PC-9 (cell line): ENCODE results near the gene ZNF593. TPM values are rescaled to one million over a fixed set of nuclear protein-coding genes. Genes with fewer than 3 reads are reported as not detected.

Experiments
- BruUV-seq: library from RNA; stranded (reverse); fragments of 400-500 nt; replicated peaks from 2 replicates; lab custom pipeline; 2021; lab: Mats Ljungman, UMichigan
- CTCF ChIA-PET: fragments of 300-600 bp; sonication (Branson Sonifier 250); formaldehyde crosslinking; loops from one replicate; lab custom pipeline; 2022; ENCODE audit warnings: antibody characterized with exemption; lab: Charles Lee
- POLR2A ChIA-PET: fragments of 300-600 bp; sonication (Branson Sonifier 250); formaldehyde crosslinking; loops from one replicate; lab custom pipeline; 2022; ENCODE audit warnings: antibody characterized with exemption; ENCODE audit not compliant: unreplicated experiment; lab: Charles Lee
- DNase-seq, 2 experiments: peaks; one replicate each; pipeline versions ENCODE4 v3.0.0 to v3.0.0-alpha.2; 2015 to 2022; ENCODE audit warnings: mixed read lengths in 1 of 2
- H2AFZ ChIP-seq: fragments of 200-600 bp; sonication (generic); 2 replicates; pipeline ENCODE4 v1.8.1; 2017; ENCODE audit warnings: antibody characterized with exemption
- H3F3A ChIP-seq: fragments of 200-600 bp; sonication (generic); 2 replicates; pipeline ENCODE4 v1.8.1; 2017; ENCODE audit warnings: antibody characterized with exemption, mild to moderate bottlenecking, low read depth; ENCODE audit not compliant: insufficient read depth
- H3K27ac ChIP-seq: fragments of 200-600 bp; sonication (generic); 2 replicates; pipeline ENCODE4 v1.6.1; 2016; ENCODE audit warnings: mixed run types
- H3K27me3 ChIP-seq: fragments of 200-600 bp; sonication (generic); 2 replicates; pipeline ENCODE4 v1.6.1; 2016; ENCODE audit warnings: low read depth, mixed run types; ENCODE audit not compliant: insufficient read depth
- H3K36me3 ChIP-seq: fragments of 200-600 bp; sonication (generic); 2 replicates; pipeline ENCODE4 v1.6.1; 2016; ENCODE audit warnings: low read depth, mixed run types
- H3K4me1 ChIP-seq: fragments of 200-600 bp; sonication (generic); replicated peaks from 2 replicates; pipeline ENCODE4 v1.6.1; 2016; ENCODE audit warnings: mixed run types; ENCODE audit not compliant: insufficient read depth
- H3K4me2 ChIP-seq: fragments of 200-600 bp; sonication (generic); 2 replicates; pipeline ENCODE4 v1.6.1; 2017; ENCODE audit warnings: mixed run types
- H3K4me3 ChIP-seq: fragments of 200-600 bp; sonication (generic); 2 replicates; pipeline ENCODE4 v1.6.1; 2016; ENCODE audit warnings: mixed run types
- H3K79me2 ChIP-seq: fragments of 200-600 bp; sonication (generic); 2 replicates; pipeline ENCODE4 v1.6.1; 2017; ENCODE audit warnings: low read depth, mixed run types
- H3K9me2 ChIP-seq: fragments of 200-600 bp; sonication (generic); 2 replicates; pipeline ENCODE4 v1.8.1; 2017; ENCODE audit warnings: mild to moderate bottlenecking; ENCODE audit not compliant: insufficient read depth
- H3K9me3 ChIP-seq: fragments of 200-600 bp; sonication (generic); 2 replicates; pipeline ENCODE4 v1.8.1; 2016; ENCODE audit warnings: low read depth; ENCODE audit not compliant: insufficient read depth
- H4K20me1 ChIP-seq: fragments of 200-600 bp; sonication (generic); 2 replicates; pipeline ENCODE4 v1.8.1; 2017; ENCODE audit not compliant: insufficient read depth
- CTCF ChIP-seq: fragments of 200-600 bp; sonication (generic); conservative IDR thresholded peaks from 2 replicates; pipeline ENCODE4 v1.6.1; 2017; ENCODE audit warnings: mixed run types, antibody characterized with exemption, mild to moderate bottlenecking, moderate library complexity
- EZH2 ChIP-seq: fragments of 200-600 bp; sonication (generic); IDR thresholded peaks from 2 replicates; pipeline ENCODE4 v1.8.0; 2017; ENCODE audit warnings: antibody characterized with exemption, low read depth
- intact Hi-C: fragments of 100-400 bp; cut with micrococcal nuclease; formaldehyde crosslinking; loops from one replicate; pipeline ENCODE4 v1.10.0; 2022; ENCODE audit not compliant: unreplicated experiment
- total RNA-seq: library from RNA; stranded (reverse); gene quantifications from 2 replicates; pipeline ENCODE4 v1.2.3, GENCODE V29; 2021

ZNF593 gene
- total RNA-seq, 1 experiment from 2014 or later = 37.0 TPM

GRCh38 chr1:26129778-26130177, 39.9 kb upstream of the ZNF593 start:
- TF ChIP-seq EZH2 = no peak
- TF ChIP-seq CTCF = no peak
- no peaks in the 10 kb centered on the region for H3K9me2 ChIP-seq
- no peak overlapping the region for H3K4me2 ChIP-seq
- ChIA-PET POLR2A (no interaction called here), CTCF (interaction anchor here (0.7 kb wide), 1 partner anchor 13 kb away, joined by 6 read pairs; no protein-coding TSS in a partner anchor)
- DNase-seq = no peak
- H3K27me3 ChIP-seq = no peaks in the 10 kb centered on the region
- no peaks in the 10 kb centered on the region for H3K9me3 ChIP-seq
- no TSS peak for BruUV-seq
- peaks cover 30% of the 10 kb centered on the region for H3K4me1 ChIP-seq
- H3K79me2 ChIP-seq = peaks cover 3% of the 10 kb centered on the region
- H3K27ac ChIP-seq = no peak overlapping the region
- no peak overlapping the region for H2AFZ ChIP-seq
- no peaks in the 10 kb centered on the region for H4K20me1 ChIP-seq
- peaks cover 24% of the 10 kb centered on the region for H3F3A ChIP-seq
- H3K4me3 ChIP-seq = no peak overlapping the region
- peaks cover 3% of the 10 kb centered on the region; the same call in 1 of the 2 replicates for H3K36me3 ChIP-seq
- intact Hi-C loops = no loop called here

GRCh38 chr1:26130695-26131094, 39.0 kb upstream of the ZNF593 start:
- no peak overlapping the region for H3K4me2 ChIP-seq
- no peak for TF ChIP-seq CTCF
- no peak for TF ChIP-seq EZH2
- H4K20me1 ChIP-seq = no peaks in the 10 kb centered on the region
- BruUV-seq = no TSS peak
- H3F3A ChIP-seq = peaks cover 15% of the 10 kb centered on the region
- no peaks in the 10 kb centered on the region for H3K9me2 ChIP-seq
- no peak overlapping the region for H3K4me3 ChIP-seq
- intact Hi-C loops = no loop called here
- H3K36me3 ChIP-seq = no peaks in the 10 kb centered on the region
- peaks cover 20% of the 10 kb centered on the region for H3K4me1 ChIP-seq
- no peak overlapping the region for H2AFZ ChIP-seq
- DNase-seq = no peak
- no peaks in the 10 kb centered on the region for H3K27me3 ChIP-seq
- ChIA-PET POLR2A (no interaction called here), CTCF (interaction anchor here (0.6 kb wide), 1 partner anchor 169 kb away, joined by 3 read pairs; no protein-coding TSS in a partner anchor)
- no peaks in the 10 kb centered on the region for H3K9me3 ChIP-seq
- no peak overlapping the region for H3K27ac ChIP-seq
- no peaks in the 10 kb centered on the region for H3K79me2 ChIP-seq

GRCh38 chr1:26132128-26132833, 37.4 kb upstream of the ZNF593 start:
- no peak overlapping the region for H3K4me2 ChIP-seq
- ChIA-PET POLR2A (interaction anchor here (0.5 to 0.6 kb wide), 2 partner anchors 15 to 54 kb away, joined by 7 read pairs; no protein-coding TSS in a partner anchor), CTCF (no interaction called here)
- no peak overlapping the region for H3K27ac ChIP-seq
- no peak for TF ChIP-seq CTCF
- H3K9me3 ChIP-seq = no peaks in the 10 kb centered on the region
- H3K9me2 ChIP-seq = no peaks in the 10 kb centered on the region
- H3K36me3 ChIP-seq = no peaks in the 10 kb centered on the region
- H3K79me2 ChIP-seq = no peaks in the 10 kb centered on the region
- no peaks in the 10 kb centered on the region for H4K20me1 ChIP-seq
- H2AFZ ChIP-seq = no peak overlapping the region
- BruUV-seq = no TSS peak
- H3K4me3 ChIP-seq = no peak overlapping the region
- H3F3A ChIP-seq = peaks cover 3% of the 10 kb centered on the region
- H3K4me1 ChIP-seq = peaks cover 9% of the 10 kb centered on the region
- intact Hi-C loops = no loop called here
- peak in 1 of 2 experiments; percentile 40 for DNase-seq
- no peaks in the 10 kb centered on the region for H3K27me3 ChIP-seq
